ENCODE measurements around the gene KLHDC7A.

Gene KLHDC7A

GRCh38 chr1:18443587-18444520 is 36.9 kb upstream of the KLHDC7A start:
- H3K4me3 ChIP-seq (replicated peaks; ENCODE audit: insufficient read depth, low read length), result no peak overlapping the region
- no peaks in the 10 kb centered on the region for H3K27me3 ChIP-seq (ENCODE audit: insufficient read depth, poor library complexity, severe bottlenecking)
- DNase-seq (ENCODE audit: low read depth in 1 of 2, low spot score in 1 of 2), result no peak
- TF ChIP-seq GABPA (IDR thresholded peaks at IDR 0.05; ENCODE audit: low read depth), result no peak
- TF ChIP-seq POLR2AphosphoS5 (IDR thresholded peaks at IDR 0.05; ENCODE audit: low read depth), result no peak
- no peak for TF ChIP-seq CTCF (IDR thresholded peaks at IDR 0.05; ENCODE audit: insufficient read depth, low read length)
- no peak for TF ChIP-seq REST (IDR thresholded peaks at IDR 0.05; ENCODE audit: insufficient replicate concordance, low read depth)
- no peak for TF ChIP-seq SPI1 (IDR thresholded peaks at IDR 0.05; ENCODE audit: borderline replicate concordance, low read depth)
- no peak overlapping the region for H3K27ac ChIP-seq (replicated peaks)

GRCh38 chr1:18444563-18444962 is 36.2 kb upstream of the KLHDC7A start:
- no peaks in the 10 kb centered on the region for H3K27me3 ChIP-seq (ENCODE audit: insufficient read depth, poor library complexity, severe bottlenecking)
- TF ChIP-seq GABPA (IDR thresholded peaks at IDR 0.05; ENCODE audit: low read depth), result no peak
- TF ChIP-seq CTCF (IDR thresholded peaks at IDR 0.05; ENCODE audit: insufficient read depth, low read length), result no peak
- TF ChIP-seq SPI1 (IDR thresholded peaks at IDR 0.05; ENCODE audit: borderline replicate concordance, low read depth), result no peak
- no peak for TF ChIP-seq REST (IDR thresholded peaks at IDR 0.05; ENCODE audit: insufficient replicate concordance, low read depth)
- TF ChIP-seq POLR2AphosphoS5 (IDR thresholded peaks at IDR 0.05; ENCODE audit: low read depth), result no peak

GRCh38 chr1:18446751-18447150 is 34.0 kb upstream of the KLHDC7A start:
- Histone ChIP-seq H3K27me3 (ENCODE audit: insufficient read depth, poor library complexity, severe bottlenecking) (no peaks in the 10 kb centered on the region), H3K4me3 (replicated peaks; ENCODE audit: insufficient read depth, low read length) (no peak overlapping the region), H3K27ac (replicated peaks) (no peak overlapping the region)
- TF ChIP-seq REST (IDR thresholded peaks at IDR 0.05; ENCODE audit: insufficient replicate concordance, low read depth) (no peak), GABPA (IDR thresholded peaks at IDR 0.05; ENCODE audit: low read depth) (no peak), SPI1 (IDR thresholded peaks at IDR 0.05; ENCODE audit: borderline replicate concordance, low read depth) (no peak), POLR2AphosphoS5 (IDR thresholded peaks at IDR 0.05; ENCODE audit: low read depth) (no peak), CTCF (IDR thresholded peaks at IDR 0.05; ENCODE audit: insufficient read depth, low read length) (no peak)
- DNase-seq (ENCODE audit: low read depth in 1 of 2, low spot score in 1 of 2), result no peak

More at GRCh38 chr1:18444563-18444962, 36.2 kb upstream of the KLHDC7A start:
- no peak for DNase-seq (ENCODE audit: low read depth in 1 of 2, low spot score in 1 of 2)
- Histone ChIP-seq H3K27ac (replicated peaks) (no peak overlapping the region), H3K4me3 (replicated peaks; ENCODE audit: insufficient read depth, low read length) (no peak overlapping the region)
